ENCODE data around the gene FAM186B. TPM values are rescaled to one million over a fixed set of nuclear protein-coding genes. Genes with fewer than 3 reads are reported as not detected.

FAM186B gene
- total and polyA plus RNA-seq, 2 experiments from 2014 or later, result 0.21 to 0.38 TPM

GRCh38 chr12:49538510-49539403, 66.7 kb downstream of the FAM186B start, which contains the start of gene KCNH3:
Gene KCNH3, plus strand, starts transcription at chr12:49539030. Its CDS starts 387 bp downstream, at chr12:49539417.
- H3K4me2 ChIP-seq, result peak within 1 kb of the TSS; percentile 89
- peaks cover 17% of the 10 kb centered on the region for H3K4me1 ChIP-seq (ENCODE audit: insufficient read depth)
- H2AFZ ChIP-seq, result peak within 1 kb of the TSS; percentile 94
- H3K27me3 ChIP-seq (ENCODE audit: insufficient read depth), result peaks cover 95% of the 10 kb centered on the region
- DNase-seq (ENCODE audit: low spot score) (peak; percentile 83), ATAC-seq (peak; percentile 33)
- TF ChIP-seq EZH2phosphoT487 (IDR thresholded peaks at IDR 0.05; ENCODE audit: unreplicated experiment) (no peak), NANOG (IDR thresholded peaks at IDR 0.05; ENCODE audit: borderline replicate concordance) (no peak), EZH2 (IDR thresholded peaks at IDR 0.05; ENCODE audit: low read depth, unreplicated experiment) (peak; percentile 71)
- TF ChIP-seq, protein P1, sequence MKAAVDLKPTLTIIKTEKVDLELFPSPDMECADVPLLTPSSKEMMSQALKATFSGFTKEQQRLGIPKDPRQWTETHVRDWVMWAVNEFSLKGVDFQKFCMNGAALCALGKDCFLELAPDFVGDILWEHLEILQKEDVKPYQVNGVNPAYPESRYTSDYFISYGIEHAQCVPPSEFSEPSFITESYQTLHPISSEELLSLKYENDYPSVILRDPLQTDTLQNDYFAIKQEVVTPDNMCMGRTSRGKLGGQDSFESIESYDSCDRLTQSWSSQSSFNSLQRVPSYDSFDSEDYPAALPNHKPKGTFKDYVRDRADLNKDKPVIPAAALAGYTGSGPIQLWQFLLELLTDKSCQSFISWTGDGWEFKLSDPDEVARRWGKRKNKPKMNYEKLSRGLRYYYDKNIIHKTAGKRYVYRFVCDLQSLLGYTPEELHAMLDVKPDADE (IDR thresholded peaks at IDR 0.05), result no peak
- H3K79me2 ChIP-seq (replicated peaks; ENCODE audit: insufficient read depth), result no peaks in the 10 kb centered on the region
- Mint-ChIP-seq H3K36me3 (ENCODE audit: low read depth) (no peaks in the 10 kb centered on the region; the same call in 2 of the 3 replicates), H3K4me1 (peaks cover 34% of the 10 kb centered on the region), H3K27me3 (ENCODE audit: insufficient read depth, low read depth, poor library complexity) (peaks cover 83% of the 10 kb centered on the region), H3K27ac (no peak within 1 kb of the TSS), H3K4me3 (peak within 1 kb of the TSS; percentile 67), H3K9me3 (no peaks in the 10 kb centered on the region; the same call in 1 of the 3 replicates)
- no peaks in the 10 kb centered on the region; the same call in 1 of the 2 replicates for H3K36me3 ChIP-seq (ENCODE audit: insufficient read depth)
- H3K27ac ChIP-seq (ENCODE audit: low read depth), result no peak within 1 kb of the TSS
- no peaks in the 10 kb centered on the region for H3F3A ChIP-seq (replicated peaks; ENCODE audit: low read depth)
- H3K4me3 ChIP-seq, result peak within 1 kb of the TSS; percentile 63
- peaks cover 4% of the 10 kb centered on the region; the same call in 1 of the 2 replicates for H4K20me1 ChIP-seq (replicated peaks; ENCODE audit: insufficient read depth)
- H3K9me2 ChIP-seq (ENCODE audit: insufficient read depth), result no peaks in the 10 kb centered on the region

GRCh38 chr12:49537752-49538509, 67.5 kb downstream of the FAM186B start:
- Mint-ChIP-seq H3K4me1 (peaks cover 27% of the 10 kb centered on the region), H3K9me3 (no peaks in the 10 kb centered on the region; the same call in 1 of the 3 replicates), H3K36me3 (ENCODE audit: low read depth) (no peaks in the 10 kb centered on the region; the same call in 2 of the 3 replicates), H3K4me3 (peak overlapping the region; percentile 69), H3K27me3 (ENCODE audit: insufficient read depth, low read depth, poor library complexity) (peaks cover 75% of the 10 kb centered on the region), H3K27ac (no peak overlapping the region)
- Histone ChIP-seq H3K36me3 (ENCODE audit: insufficient read depth) (no peaks in the 10 kb centered on the region; the same call in 1 of the 2 replicates), H3K9me2 (ENCODE audit: insufficient read depth) (no peaks in the 10 kb centered on the region), H4K20me1 (replicated peaks; ENCODE audit: insufficient read depth) (peaks cover 4% of the 10 kb centered on the region; the same call in 1 of the 2 replicates), H3K27ac (ENCODE audit: low read depth) (no peak overlapping the region), H3K79me2 (replicated peaks; ENCODE audit: insufficient read depth) (no peaks in the 10 kb centered on the region), H3K4me1 (ENCODE audit: insufficient read depth) (peaks cover 17% of the 10 kb centered on the region), H3K4me2 (peak overlapping the region; percentile 89), H3F3A (replicated peaks; ENCODE audit: low read depth) (no peaks in the 10 kb centered on the region), H2AFZ (peak overlapping the region; percentile 94), H3K4me3 (peak overlapping the region; percentile 63), H3K27me3 (ENCODE audit: insufficient read depth) (peaks cover 90% of the 10 kb centered on the region)
- DNase-seq (ENCODE audit: low spot score) (peak; percentile 69), ATAC-seq (peak; percentile 37)
- TF ChIP-seq, protein P2, sequence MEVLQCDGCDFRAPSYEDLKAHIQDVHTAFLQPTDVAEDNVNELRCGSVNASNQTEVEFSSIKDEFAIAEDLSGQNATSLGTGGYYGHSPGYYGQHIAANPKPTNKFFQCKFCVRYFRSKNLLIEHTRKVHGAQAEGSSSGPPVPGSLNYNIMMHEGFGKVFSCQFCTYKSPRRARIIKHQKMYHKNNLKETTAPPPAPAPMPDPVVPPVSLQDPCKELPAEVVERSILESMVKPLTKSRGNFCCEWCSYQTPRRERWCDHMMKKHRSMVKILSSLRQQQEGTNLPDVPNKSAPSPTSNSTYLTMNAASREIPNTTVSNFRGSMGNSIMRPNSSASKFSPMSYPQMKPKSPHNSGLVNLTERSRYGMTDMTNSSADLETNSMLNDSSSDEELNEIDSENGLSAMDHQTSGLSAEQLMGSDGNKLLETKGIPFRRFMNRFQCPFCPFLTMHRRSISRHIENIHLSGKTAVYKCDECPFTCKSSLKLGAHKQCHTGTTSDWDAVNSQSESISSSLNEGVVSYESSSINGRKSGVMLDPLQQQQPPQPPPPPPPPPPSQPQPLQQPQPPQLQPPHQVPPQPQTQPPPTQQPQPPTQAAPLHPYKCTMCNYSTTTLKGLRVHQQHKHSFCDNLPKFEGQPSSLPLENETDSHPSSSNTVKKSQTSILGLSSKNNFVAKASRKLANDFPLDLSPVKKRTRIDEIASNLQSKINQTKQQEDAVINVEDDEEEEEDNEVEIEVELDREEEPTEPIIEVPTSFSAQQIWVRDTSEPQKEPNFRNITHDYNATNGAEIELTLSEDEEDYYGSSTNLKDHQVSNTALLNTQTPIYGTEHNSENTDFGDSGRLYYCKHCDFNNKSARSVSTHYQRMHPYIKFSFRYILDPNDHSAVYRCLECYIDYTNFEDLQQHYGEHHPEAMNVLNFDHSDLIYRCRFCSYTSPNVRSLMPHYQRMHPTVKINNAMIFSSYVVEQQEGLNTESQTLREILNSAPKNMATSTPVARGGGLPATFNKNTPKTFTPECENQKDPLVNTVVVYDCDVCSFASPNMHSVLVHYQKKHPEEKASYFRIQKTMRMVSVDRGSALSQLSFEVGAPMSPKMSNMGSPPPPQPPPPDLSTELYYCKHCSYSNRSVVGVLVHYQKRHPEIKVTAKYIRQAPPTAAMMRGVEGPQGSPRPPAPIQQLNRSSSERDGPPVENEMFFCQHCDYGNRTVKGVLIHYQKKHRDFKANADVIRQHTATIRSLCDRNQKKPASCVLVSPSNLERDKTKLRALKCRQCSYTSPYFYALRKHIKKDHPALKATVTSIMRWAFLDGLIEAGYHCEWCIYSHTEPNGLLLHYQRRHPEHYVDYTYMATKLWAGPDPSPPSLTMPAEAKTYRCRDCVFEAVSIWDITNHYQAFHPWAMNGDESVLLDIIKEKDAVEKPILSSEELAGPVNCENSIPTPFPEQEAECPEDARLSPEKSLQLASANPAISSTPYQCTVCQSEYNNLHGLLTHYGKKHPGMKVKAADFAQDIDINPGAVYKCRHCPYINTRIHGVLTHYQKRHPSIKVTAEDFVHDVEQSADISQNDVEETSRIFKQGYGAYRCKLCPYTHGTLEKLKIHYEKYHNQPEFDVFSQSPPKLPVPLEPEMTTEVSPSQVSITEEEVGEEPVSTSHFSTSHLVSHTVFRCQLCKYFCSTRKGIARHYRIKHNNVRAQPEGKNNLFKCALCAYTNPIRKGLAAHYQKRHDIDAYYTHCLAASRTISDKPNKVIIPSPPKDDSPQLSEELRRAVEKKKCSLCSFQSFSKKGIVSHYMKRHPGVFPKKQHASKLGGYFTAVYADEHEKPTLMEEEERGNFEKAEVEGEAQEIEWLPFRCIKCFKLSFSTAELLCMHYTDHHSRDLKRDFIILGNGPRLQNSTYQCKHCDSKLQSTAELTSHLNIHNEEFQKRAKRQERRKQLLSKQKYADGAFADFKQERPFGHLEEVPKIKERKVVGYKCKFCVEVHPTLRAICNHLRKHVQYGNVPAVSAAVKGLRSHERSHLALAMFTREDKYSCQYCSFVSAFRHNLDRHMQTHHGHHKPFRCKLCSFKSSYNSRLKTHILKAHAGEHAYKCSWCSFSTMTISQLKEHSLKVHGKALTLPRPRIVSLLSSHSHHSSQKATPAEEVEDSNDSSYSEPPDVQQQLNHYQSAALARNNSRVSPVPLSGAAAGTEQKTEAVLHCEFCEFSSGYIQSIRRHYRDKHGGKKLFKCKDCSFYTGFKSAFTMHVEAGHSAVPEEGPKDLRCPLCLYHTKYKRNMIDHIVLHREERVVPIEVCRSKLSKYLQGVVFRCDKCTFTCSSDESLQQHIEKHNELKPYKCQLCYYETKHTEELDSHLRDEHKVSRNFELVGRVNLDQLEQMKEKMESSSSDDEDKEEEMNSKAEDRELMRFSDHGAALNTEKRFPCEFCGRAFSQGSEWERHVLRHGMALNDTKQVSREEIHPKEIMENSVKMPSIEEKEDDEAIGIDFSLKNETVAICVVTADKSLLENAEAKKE (CRISPR knock-in tag; IDR thresholded peaks at IDR 0.05), result no peak
- TF ChIP-seq CTCF (conservative IDR thresholded peaks at IDR 0.05; ENCODE audit: low read depth in 2 of 2) (peak in 1 of 2 experiments; percentile 17; a peak in 1 of 4 replicates), POLR2AphosphoS5 (IDR thresholded peaks at IDR 0.05; ENCODE audit: low read depth) (no peak)

Measured in GM23338 (cell line).